ENCODE measurements around the gene SLC44A1.

DNA sequence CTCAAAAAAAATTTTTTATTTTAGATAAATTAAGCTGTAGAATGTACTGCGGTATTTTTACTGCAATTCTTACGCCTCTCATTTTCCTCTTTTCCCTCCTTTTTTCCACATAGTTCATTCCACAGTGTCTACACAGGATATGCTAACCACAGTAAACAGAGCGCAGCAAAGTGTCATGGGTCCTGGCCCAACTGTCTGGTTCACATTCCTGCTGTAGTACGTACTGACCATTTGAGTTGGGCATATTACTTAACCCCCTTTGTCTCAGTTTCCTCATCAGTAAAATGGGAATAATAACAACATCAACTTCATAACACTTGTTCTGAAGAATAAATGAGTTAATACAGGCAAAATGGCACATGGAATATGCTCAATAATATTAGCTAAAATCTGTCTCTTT lies 41.6 kb downstream of the SLC44A1 start:
- TF ChIP-seq, protein P1, sequence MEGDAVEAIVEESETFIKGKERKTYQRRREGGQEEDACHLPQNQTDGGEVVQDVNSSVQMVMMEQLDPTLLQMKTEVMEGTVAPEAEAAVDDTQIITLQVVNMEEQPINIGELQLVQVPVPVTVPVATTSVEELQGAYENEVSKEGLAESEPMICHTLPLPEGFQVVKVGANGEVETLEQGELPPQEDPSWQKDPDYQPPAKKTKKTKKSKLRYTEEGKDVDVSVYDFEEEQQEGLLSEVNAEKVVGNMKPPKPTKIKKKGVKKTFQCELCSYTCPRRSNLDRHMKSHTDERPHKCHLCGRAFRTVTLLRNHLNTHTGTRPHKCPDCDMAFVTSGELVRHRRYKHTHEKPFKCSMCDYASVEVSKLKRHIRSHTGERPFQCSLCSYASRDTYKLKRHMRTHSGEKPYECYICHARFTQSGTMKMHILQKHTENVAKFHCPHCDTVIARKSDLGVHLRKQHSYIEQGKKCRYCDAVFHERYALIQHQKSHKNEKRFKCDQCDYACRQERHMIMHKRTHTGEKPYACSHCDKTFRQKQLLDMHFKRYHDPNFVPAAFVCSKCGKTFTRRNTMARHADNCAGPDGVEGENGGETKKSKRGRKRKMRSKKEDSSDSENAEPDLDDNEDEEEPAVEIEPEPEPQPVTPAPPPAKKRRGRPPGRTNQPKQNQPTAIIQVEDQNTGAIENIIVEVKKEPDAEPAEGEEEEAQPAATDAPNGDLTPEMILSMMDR (IDR thresholded peaks at IDR 0.05): no peak
- TF ChIP-seq EP300 (IDR thresholded peaks at IDR 0.05) (no peak), POLR2A (IDR thresholded peaks at IDR 0.05) (no peak), POLR2AphosphoS5 (IDR thresholded peaks at IDR 0.05) (no peak)

Measured in upper lobe of left lung (tissue), 4 donors.